ENCODE data around the gene TMC3. TPM values are rescaled to one million over a fixed set of nuclear protein-coding genes. Genes with fewer than 3 reads are reported as not detected.
"Not testable (repeated sequence)": the region's sequence is repeated elsewhere in the genome, so short reads cannot be mapped to it uniquely, and the experiment has no call there.

TMC3 gene
- polyA plus RNA-seq (2013, experiment 1 of 2): not detected
- polyA plus RNA-seq (2013, experiment 2 of 2): not detected

- Histone ChIP-seq H3K27ac (ENCODE audit: low read depth, low read length) (no peak within 1 kb of the TSS), H3K9ac (ENCODE audit: low read depth, low read length) (no peak within 1 kb of the TSS), H3K27me3 (ENCODE audit: insufficient read depth, low read length) (no peaks in the 10 kb centered on the region), H3K4me3 (ENCODE audit: low read length) (no peak within 1 kb of the TSS), H3K4me1 (ENCODE audit: insufficient read depth, low read length) (no peaks in the 10 kb centered on the region), H3K36me3 (ENCODE audit: insufficient read depth, low read length) (no peaks in the 10 kb centered on the region), H3K9me3 (ENCODE audit: insufficient read depth, low read depth, low read length) (no peaks in the 10 kb centered on the region)
- WGBS: 83% methylated on average over 11 of the region's 11 CpGs
Observed at GRCh38 chr15:81373775-81374395, at the start of gene TMC3. Gene TMC3 (minus strand): TSS chr15:81374213. CDS start chr15:81374077, 136 bp downstream.

DNA sequence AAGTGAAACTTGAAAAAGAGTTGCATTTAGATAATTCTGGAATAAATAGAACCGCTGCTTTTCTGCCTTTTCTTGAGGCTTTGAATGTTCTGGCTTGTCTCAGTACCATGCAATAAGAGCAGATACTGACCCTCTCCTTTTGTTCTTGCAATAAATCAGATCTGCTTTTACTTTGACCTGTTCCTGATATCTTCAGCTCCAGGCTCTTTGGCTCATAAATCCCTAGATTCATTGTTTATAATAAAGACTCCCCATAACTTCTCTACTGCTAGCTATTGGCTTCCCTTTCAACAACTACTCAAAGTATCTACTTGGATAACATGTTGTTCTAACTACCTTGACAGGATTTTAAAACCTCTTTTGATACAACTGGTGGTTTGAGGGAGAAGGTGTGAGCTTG is 47.4 kb upstream of the TMC3 start:
- Histone ChIP-seq H3K36me3 (ENCODE audit: insufficient read depth, low read length) (no peaks in the 10 kb centered on the region), H3K4me3 (ENCODE audit: low read length) (no peak overlapping the region), H3K27ac (ENCODE audit: low read depth, low read length) (no peak overlapping the region), H3K27me3 (ENCODE audit: insufficient read depth, low read length) (no peaks in the 10 kb centered on the region), H3K9ac (ENCODE audit: low read depth, low read length) (no peak overlapping the region), H3K4me1 (ENCODE audit: insufficient read depth, low read length) (peaks cover 18% of the 10 kb centered on the region), H3K9me3 (ENCODE audit: insufficient read depth, low read depth, low read length) (no peaks in the 10 kb centered on the region)
- WGBS: 92% methylated on average over 1 of the region's 1 CpG

- H3K4me1 ChIP-seq (ENCODE audit: insufficient read depth, low read length): peaks cover 18% of the 10 kb centered on the region
- no peaks in the 10 kb centered on the region for H3K27me3 ChIP-seq (ENCODE audit: insufficient read depth, low read length)
- 12% methylated on average over 8 of the region's 8 CpGs for WGBS
- H3K9me3 ChIP-seq (ENCODE audit: insufficient read depth, low read depth, low read length): no peaks in the 10 kb centered on the region
- 0 out of 2 replicates have a peak overlapping the region, but pooled peaks have one; percentile 15 for H3K27ac ChIP-seq (ENCODE audit: low read depth, low read length)
- H3K9ac ChIP-seq (ENCODE audit: low read depth, low read length): 0 out of 2 replicates have a peak overlapping the region, but pooled peaks have one; percentile 14
- peak overlapping the region; percentile 45 for H3K4me3 ChIP-seq (ENCODE audit: low read length)
- no peaks in the 10 kb centered on the region for H3K36me3 ChIP-seq (ENCODE audit: insufficient read depth, low read length)
Observed at GRCh38 chr15:81419332-81419943, 45.4 kb upstream of the TMC3 start.

GRCh38 chr15:81418891-81419290 is 44.9 kb upstream of the TMC3 start:
- peaks cover 18% of the 10 kb centered on the region for H3K4me1 ChIP-seq (ENCODE audit: insufficient read depth, low read length)
- H3K4me3 ChIP-seq (ENCODE audit: low read length): peak overlapping the region; percentile 45; the same call in 1 of the 2 replicates
- no peaks in the 10 kb centered on the region for H3K9me3 ChIP-seq (ENCODE audit: insufficient read depth, low read depth, low read length)
- 79% methylated on average over 4 of the region's 5 CpGs for WGBS
- no peak overlapping the region for H3K27ac ChIP-seq (ENCODE audit: low read depth, low read length)
- no peaks in the 10 kb centered on the region for H3K27me3 ChIP-seq (ENCODE audit: insufficient read depth, low read length)
- H3K9ac ChIP-seq (ENCODE audit: low read depth, low read length): no peak overlapping the region
- no peaks in the 10 kb centered on the region for H3K36me3 ChIP-seq (ENCODE audit: insufficient read depth, low read length)

DNA sequence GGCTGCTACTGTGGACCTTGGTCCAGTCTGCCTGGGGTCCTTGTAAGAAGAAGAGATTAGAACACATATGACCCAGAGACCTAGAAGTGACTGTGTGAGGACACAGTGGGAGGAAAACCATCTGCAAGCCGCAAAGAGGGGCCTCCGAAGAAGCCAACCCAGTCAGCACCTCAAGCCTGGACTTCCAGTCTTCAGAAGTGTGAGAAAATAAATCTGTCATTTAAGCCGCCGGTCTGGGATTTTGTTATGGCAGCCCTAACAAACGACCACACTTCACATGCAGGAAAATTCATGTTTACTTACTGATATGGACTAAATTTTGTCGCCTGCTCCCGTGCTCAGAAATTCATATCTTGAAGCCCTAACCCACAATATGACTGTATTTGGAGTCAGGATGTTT is 44.4 kb upstream of the TMC3 start:
- H3K4me3 ChIP-seq (ENCODE audit: low read length): no peak overlapping the region
- peaks cover 18% of the 10 kb centered on the region for H3K4me1 ChIP-seq (ENCODE audit: insufficient read depth, low read length)
- no peaks in the 10 kb centered on the region for H3K9me3 ChIP-seq (ENCODE audit: insufficient read depth, low read depth, low read length)
- no peaks in the 10 kb centered on the region for H3K36me3 ChIP-seq (ENCODE audit: insufficient read depth, low read length)
- H3K9ac ChIP-seq (ENCODE audit: low read depth, low read length): no peak overlapping the region
- H3K27ac ChIP-seq (ENCODE audit: low read depth, low read length): no peak overlapping the region
- 87% methylated on average over 7 of the region's 7 CpGs for WGBS
- no peaks in the 10 kb centered on the region for H3K27me3 ChIP-seq (ENCODE audit: insufficient read depth, low read length)

DNA sequence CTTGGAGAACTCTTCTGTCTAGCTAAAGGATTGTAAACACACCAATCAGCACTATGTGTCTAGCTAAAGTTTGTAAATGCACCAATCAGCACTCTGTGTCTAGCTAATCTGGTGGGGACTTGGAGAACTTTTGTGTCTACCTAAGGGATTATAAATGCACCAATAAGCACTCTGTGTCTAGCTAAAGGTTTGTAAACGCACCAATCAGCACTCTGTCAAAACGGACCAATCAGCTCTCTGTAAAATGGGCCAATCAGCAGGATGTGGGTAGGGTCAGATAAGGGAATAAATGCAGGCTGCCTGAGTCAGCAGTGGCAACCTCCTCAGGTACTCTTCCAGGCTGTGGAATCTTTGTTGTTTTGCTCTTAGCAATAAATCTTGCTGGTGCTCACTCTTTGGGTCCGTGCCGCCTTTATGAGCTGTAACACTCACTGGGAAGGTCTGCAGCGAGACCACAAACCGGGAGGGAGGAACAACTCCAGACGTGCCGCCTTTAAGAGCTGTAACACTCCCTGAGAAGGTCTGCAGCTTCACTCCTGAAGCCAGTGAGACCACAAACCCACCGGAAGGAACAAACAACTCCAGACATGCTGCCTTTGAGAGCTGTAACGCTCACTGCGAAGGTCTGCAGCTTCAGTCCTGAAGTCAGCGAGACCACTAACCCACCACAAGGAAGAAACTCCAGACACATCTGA is 40.4 kb upstream of the TMC3 start:
- H3K9ac ChIP-seq (ENCODE audit: low read depth, low read length); H3K9me3 ChIP-seq (ENCODE audit: insufficient read depth, low read depth, low read length); H3K4me3 ChIP-seq (ENCODE audit: low read length); H3K27me3 ChIP-seq (ENCODE audit: insufficient read depth, low read length); H3K36me3 ChIP-seq (ENCODE audit: insufficient read depth, low read length); H3K27ac ChIP-seq (ENCODE audit: low read depth, low read length): not testable (repeated sequence)
- H3K4me1 ChIP-seq (ENCODE audit: insufficient read depth, low read length): peaks cover 17% of the 10 kb centered on the region
- 97% methylated on average over 12 of the region's 12 CpGs for WGBS

DNA sequence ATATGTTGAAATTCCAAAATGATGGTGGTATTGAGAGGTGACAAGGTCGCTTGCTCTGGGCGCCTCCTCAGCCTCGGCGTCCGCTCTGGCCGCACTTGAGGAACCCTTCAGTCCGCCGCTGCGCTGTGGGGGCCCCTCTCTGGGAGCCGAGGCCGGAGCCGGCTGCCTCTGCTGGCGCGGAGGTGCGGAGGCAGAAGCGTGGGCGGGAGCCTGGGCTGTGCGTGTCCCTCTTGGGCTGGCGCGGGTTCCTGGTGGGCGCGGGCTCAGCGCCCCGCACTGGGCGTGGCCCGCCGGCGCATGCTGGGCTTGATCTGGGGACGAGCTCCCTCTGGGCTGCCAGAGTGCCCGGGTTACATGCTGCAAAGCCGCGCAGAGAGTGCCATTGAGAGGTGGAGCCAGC is 39.8 kb upstream of the TMC3 start:
- H3K4me1 ChIP-seq (ENCODE audit: insufficient read depth, low read length): peaks cover 13% of the 10 kb centered on the region
- H3K27me3 ChIP-seq (ENCODE audit: insufficient read depth, low read length): no peaks in the 10 kb centered on the region
- H3K36me3 ChIP-seq (ENCODE audit: insufficient read depth, low read length): no peaks in the 10 kb centered on the region
- H3K27ac ChIP-seq (ENCODE audit: low read depth, low read length): no peak overlapping the region
- H3K4me3 ChIP-seq (ENCODE audit: low read length): no peak overlapping the region
- H3K9me3 ChIP-seq (ENCODE audit: insufficient read depth, low read depth, low read length): no peaks in the 10 kb centered on the region
- no peak overlapping the region for H3K9ac ChIP-seq (ENCODE audit: low read depth, low read length)
- 97% methylated on average over 32 of the region's 32 CpGs for whole genome bisulfite sequencing

DNA sequence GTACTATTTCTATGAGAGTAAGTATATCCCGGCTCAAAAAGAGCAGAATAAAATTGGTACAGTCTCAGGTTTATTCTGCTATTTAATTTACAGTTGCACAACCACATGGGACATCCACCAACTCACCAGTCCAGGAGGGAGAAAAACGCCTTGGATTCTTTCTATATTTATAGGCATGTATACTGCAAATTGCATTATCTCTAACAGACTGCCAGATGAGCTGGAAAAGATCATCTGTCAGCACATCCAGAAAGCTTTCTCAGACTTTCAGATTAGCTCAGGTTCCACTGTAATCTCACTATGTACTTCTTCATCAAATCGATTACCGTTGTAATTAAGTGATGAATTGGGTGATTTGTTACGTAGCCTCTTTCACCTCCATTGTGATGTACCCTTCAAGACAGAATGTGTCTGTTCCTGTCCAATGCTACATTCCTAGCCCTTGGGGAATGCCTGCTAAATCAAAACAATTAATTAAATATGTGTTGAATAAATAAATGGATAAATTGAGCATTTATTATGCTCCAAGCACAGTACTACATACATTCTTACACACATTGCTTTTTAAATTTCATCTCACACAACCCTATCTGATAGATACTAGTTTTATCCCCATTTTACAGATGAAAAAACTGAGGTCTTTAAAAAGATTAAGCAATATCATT is 38.1 kb upstream of the TMC3 start:
- WGBS: 98% methylated on average over 4 of the region's 5 CpGs
- Histone ChIP-seq H3K9ac (ENCODE audit: low read depth, low read length) (no peak overlapping the region), H3K4me1 (ENCODE audit: insufficient read depth, low read length) (peaks cover 5% of the 10 kb centered on the region)

DNA sequence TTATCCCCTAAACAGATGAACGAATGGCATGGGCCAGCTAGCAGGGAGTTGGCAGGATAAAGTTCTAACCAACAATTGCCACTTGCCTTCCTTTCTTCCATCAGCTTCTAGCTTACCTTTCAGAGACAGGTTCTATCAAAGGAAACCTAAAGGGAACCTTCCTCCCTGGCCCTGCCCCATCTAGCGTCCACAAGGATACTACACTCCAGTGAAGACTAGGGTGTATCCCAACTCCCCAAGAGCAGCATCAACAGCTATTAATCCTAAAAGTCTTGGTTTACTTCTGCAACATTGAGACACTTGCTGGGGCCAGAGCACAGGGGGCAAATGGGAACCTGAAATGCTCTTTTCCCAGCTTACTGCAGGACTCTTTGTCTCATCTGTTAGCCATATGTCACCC is 37.0 kb upstream of the TMC3 start:
- no peaks in the 10 kb centered on the region for H3K36me3 ChIP-seq (ENCODE audit: insufficient read depth, low read length)
- H3K9me3 ChIP-seq (ENCODE audit: insufficient read depth, low read depth, low read length): no peaks in the 10 kb centered on the region
- no peak overlapping the region for H3K4me3 ChIP-seq (ENCODE audit: low read length)
- no peaks in the 10 kb centered on the region for H3K27me3 ChIP-seq (ENCODE audit: insufficient read depth, low read length)
- no peak overlapping the region for H3K27ac ChIP-seq (ENCODE audit: low read depth, low read length)
- WGBS: 77% methylated on average over 2 of the region's 2 CpGs
- no peak overlapping the region for H3K9ac ChIP-seq (ENCODE audit: low read depth, low read length)
- H3K4me1 ChIP-seq (ENCODE audit: insufficient read depth, low read length): peaks cover 5% of the 10 kb centered on the region

More for the DNA sequence above, 38.1 kb upstream of the TMC3 start:
- Histone ChIP-seq H3K4me3 (ENCODE audit: low read length) (no peak overlapping the region), H3K27ac (ENCODE audit: low read depth, low read length) (no peak overlapping the region), H3K9me3 (ENCODE audit: insufficient read depth, low read depth, low read length) (no peaks in the 10 kb centered on the region), H3K27me3 (ENCODE audit: insufficient read depth, low read length) (no peaks in the 10 kb centered on the region), H3K36me3 (ENCODE audit: insufficient read depth, low read length) (no peaks in the 10 kb centered on the region)

DNA sequence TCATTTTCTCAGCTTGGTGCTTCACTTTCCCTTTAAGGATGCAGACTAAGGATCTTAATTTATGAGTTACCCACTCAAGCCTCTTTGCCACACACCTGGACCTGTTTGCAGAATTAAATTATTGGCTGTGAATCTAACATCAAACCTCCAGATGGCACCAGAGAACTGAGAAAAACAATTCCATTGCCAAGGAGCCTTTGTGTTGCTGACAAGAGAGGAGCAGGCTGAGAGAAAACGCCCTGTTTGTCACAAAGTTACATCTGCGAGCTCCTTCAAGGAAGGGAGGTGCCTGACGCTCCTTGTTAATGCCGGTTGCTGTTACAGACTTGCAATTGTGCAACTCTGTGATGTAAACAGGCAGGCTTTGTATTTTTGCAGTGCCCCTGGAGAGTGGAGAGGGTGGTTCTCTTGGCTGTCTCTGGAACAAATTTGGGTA is 36.3 kb upstream of the TMC3 start:
- Histone ChIP-seq H3K36me3 (ENCODE audit: insufficient read depth, low read length) (no peaks in the 10 kb centered on the region), H3K27ac (ENCODE audit: low read depth, low read length) (no peak overlapping the region), H3K4me1 (ENCODE audit: insufficient read depth, low read length) (peaks cover 5% of the 10 kb centered on the region), H3K4me3 (ENCODE audit: low read length) (no peak overlapping the region), H3K9ac (ENCODE audit: low read depth, low read length) (no peak overlapping the region), H3K9me3 (ENCODE audit: insufficient read depth, low read depth, low read length) (no peaks in the 10 kb centered on the region), H3K27me3 (ENCODE audit: insufficient read depth, low read length) (no peaks in the 10 kb centered on the region)
- 5% methylated on average over 4 of the region's 4 CpGs for WGBS

GRCh38 chr15:81407718-81408117 is 33.7 kb upstream of the TMC3 start:
- Histone ChIP-seq H3K36me3 (ENCODE audit: insufficient read depth, low read length) (no peaks in the 10 kb centered on the region), H3K4me1 (ENCODE audit: insufficient read depth, low read length) (peaks cover 5% of the 10 kb centered on the region), H3K27ac (ENCODE audit: low read depth, low read length) (no peak overlapping the region), H3K4me3 (ENCODE audit: low read length) (no peak overlapping the region), H3K27me3 (ENCODE audit: insufficient read depth, low read length) (no peaks in the 10 kb centered on the region), H3K9me3 (ENCODE audit: insufficient read depth, low read depth, low read length) (no peaks in the 10 kb centered on the region), H3K9ac (ENCODE audit: low read depth, low read length) (no peak overlapping the region)
- WGBS: 89% methylated on average over 10 of the region's 10 CpGs

Data from HUES64 (cell line).